ENCODE measurements around the gene PKMYT1. TPM values are rescaled to one million over a fixed set of nuclear protein-coding genes. Genes with fewer than 3 reads are reported as not detected.

Gene PKMYT1
- total and polyA plus RNA-seq, 12 donors: 0.34 to 4.2 (median 0.71) TPM; not detected in 1

DNA sequence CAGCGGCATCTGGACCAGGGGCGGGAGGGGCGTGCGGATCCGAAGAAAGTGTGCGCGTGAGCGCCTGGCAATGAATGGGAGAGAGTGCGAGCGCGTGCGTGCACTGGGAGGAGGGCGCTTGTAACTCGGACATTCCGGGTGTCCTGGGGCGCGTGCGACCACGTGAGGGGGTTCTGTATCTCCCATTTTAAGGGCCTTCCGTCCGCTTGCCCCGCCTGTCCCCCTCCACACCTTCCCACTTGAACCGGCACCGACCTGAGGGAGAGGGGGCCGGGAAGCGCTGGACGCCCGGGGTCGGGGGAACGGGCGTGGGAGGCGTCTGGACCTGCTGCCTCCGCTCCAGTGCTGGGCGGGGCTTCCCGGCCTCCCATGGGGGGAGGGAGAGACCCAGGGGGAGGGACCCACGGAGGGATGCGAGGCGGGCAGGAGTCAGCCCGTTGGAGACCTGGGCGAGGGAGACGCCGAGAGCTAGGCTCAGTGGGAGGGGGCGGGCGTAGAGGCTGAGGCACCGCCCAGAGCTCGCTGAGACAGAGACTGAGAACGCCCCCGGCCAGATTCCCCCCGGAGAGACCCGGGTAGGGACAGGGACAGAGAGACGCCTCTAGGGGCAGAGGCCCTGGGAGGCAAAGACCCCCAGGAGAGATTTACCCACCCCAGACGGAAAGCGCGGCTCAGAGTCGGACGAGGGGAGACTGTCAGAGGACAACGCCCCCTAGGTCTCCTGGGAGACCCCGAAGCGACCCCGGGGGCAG lies 16.3 kb downstream of the PKMYT1 start, which contains the start of gene KREMEN2:
Gene KREMEN2, plus strand, starts transcription at position 553 of the 752 bp plus-strand sequence. CDS start 246 bp downstream, outside the sequence.
- no peak for DNase-seq
- intact Hi-C loops (cut with DNase I): loop anchor here in 1 of 10 donors (2.0 kb wide), 1 partner anchor 17 kb away; the partner anchor contains the start of gene PKMYT1
- Histone ChIP-seq H3K27ac (no peak within 1 kb of the TSS), H3K4me1 (peaks cover 16 to 57% (median 43%) of the 10 kb centered on the region in 9 donors), H3K36me3 (no peaks in the 10 kb centered on the region), H3K9me3 (no peaks in the 10 kb centered on the region), H3K27me3 (peaks cover 60 to 97% (median 91%) of the 10 kb centered on the region in 7 donors), H3K4me3 (peak within 1 kb of the TSS in 9 of 10 donors; percentile 8 to 42 (median 41))
- no peak for ATAC-seq
- 0 to 1% methylated on average over 59 to 60 of the region's 60 CpGs for WGBS, 2 donors
- TF ChIP-seq, protein P1, sequence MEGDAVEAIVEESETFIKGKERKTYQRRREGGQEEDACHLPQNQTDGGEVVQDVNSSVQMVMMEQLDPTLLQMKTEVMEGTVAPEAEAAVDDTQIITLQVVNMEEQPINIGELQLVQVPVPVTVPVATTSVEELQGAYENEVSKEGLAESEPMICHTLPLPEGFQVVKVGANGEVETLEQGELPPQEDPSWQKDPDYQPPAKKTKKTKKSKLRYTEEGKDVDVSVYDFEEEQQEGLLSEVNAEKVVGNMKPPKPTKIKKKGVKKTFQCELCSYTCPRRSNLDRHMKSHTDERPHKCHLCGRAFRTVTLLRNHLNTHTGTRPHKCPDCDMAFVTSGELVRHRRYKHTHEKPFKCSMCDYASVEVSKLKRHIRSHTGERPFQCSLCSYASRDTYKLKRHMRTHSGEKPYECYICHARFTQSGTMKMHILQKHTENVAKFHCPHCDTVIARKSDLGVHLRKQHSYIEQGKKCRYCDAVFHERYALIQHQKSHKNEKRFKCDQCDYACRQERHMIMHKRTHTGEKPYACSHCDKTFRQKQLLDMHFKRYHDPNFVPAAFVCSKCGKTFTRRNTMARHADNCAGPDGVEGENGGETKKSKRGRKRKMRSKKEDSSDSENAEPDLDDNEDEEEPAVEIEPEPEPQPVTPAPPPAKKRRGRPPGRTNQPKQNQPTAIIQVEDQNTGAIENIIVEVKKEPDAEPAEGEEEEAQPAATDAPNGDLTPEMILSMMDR (IDR thresholded peaks at IDR 0.05): no peak

DNA sequence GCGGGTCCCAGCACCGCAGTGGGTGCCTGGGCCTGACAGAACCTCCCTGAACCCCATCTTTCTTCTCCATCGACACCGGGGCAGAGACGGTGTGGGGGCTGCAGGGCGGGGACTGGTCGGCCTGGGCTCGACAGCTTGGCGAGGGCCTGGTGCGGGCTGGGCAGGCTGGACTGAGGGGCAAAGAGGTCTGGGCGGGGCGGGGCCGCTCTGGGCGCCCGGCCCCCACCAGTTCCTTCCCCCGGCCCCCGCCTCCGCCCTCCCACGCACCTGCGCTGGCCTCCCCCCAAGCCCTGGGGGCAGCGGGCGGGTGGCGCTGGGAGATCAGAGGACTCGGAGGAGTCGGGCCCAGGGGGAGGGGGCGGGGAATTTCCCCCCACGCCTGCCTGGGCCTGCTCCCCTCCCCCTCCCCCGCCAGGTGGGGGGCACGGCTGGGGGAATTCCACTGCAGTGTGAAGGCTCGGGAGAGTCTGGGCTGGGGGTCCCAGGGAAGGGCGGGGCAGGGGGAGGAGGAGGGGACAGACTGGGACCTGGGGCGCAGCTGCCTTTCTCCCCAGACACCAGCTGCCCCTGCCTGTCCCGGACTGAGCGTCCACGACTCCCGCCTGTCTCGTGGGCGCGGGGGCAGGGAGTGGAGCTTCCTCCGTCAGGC lies 17.0 kb downstream of the PKMYT1 start:
- H3K4me3 ChIP-seq: peak overlapping the region in 8 of 10 donors; percentile 8 to 42 (median 41)
- peaks cover 16 to 50% (median 38%) of the 10 kb centered on the region in 9 donors for H3K4me1 ChIP-seq

DNA sequence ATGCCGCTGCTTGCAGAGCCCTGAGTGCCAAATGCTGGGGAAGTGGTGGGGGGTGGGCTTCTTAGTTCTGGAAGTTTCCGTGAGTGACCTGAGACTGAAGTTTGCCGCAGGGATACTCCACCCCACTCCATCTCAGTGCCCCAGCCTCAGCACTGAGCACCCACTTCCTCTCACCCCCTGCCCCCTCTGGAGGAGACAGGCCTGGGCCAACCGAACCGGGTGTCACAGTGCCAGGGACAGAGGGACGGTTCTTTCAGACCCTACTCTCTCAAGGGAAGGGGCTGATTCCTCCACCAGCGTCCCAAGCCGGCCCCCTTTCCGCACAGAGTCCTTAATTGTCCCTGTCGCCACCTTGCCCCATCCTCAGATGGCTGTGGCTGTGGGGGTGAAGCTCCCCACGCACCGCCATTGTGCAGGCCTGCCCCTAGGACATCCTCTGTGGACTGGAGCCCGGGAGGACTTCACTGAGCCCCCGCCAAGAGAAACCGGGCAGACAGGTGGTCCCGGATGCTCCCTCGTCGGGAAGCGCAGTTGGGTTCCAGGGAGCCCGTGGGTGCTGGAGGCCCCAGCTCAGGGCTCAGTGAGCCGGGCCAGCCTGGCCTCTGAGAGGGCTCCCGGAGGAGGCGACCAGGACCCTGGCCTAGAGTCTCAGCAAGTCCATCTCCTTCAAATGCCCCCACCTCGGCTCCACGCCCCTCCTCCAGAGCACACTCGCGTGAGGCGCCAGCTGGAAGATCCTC lies 17.7 kb downstream of the PKMYT1 start:
- Histone ChIP-seq H3K36me3 (no peaks in the 10 kb centered on the region), H3K9me3 (no peaks in the 10 kb centered on the region), H3K4me1 (peaks cover 16 to 45% (median 31%) of the 10 kb centered on the region in 9 donors), H3K27ac (no peak overlapping the region), H3K27me3 (peaks cover 55 to 99% (median 91%) of the 10 kb centered on the region in 7 donors), H3K4me3 (peak overlapping the region in 1 of 10 donors; percentile 21)
- no peak for DNase-seq
- TF ChIP-seq, protein P1 (IDR thresholded peaks at IDR 0.05): no peak
- 21 to 22% methylated on average over 28 of the region's 28 CpGs for WGBS, 2 donors
- peak in 1 of 8 donors; percentile 8 for ATAC-seq
- intact Hi-C loops (cut with DNase I): loop anchor here in 1 of 10 donors (2.0 kb wide), 1 partner anchor 18 kb away; the partner anchor contains the start of gene PKMYT1

More for the DNA sequence above, 17.0 kb downstream of the PKMYT1 start:
- Histone ChIP-seq H3K9me3 (no peaks in the 10 kb centered on the region), H3K27me3 (peaks cover 60 to 99% (median 97%) of the 10 kb centered on the region in 7 donors), H3K27ac (no peak overlapping the region), H3K36me3 (no peaks in the 10 kb centered on the region)
- DNase-seq (no peak), ATAC-seq (peak in 1 of 8 donors; percentile 20)
- 1% methylated on average over 32 to 40 of the region's 40 CpGs for WGBS, 2 donors
- intact Hi-C loops (cut with DNase I): loop anchor here in 1 of 10 donors (2.0 kb wide), 1 partner anchor 18 kb away; the partner anchor contains the start of gene PKMYT1
- TF ChIP-seq, protein P1 (IDR thresholded peaks at IDR 0.05): no peak

All from heart right ventricle (tissue), 16 donors.